GM18511 (cell line): ENCODE results near the gene FAM163B.

Source experiments
- ATAC-seq: cut with Tn5 transposase; IDR thresholded peaks from one replicate; pipeline ENCODE4 v1.9.1; 2021; ENCODE audit warnings: mild to moderate bottlenecking, moderate library complexity; ENCODE audit not compliant: unreplicated experiment

Gene FAM163B

DNA sequence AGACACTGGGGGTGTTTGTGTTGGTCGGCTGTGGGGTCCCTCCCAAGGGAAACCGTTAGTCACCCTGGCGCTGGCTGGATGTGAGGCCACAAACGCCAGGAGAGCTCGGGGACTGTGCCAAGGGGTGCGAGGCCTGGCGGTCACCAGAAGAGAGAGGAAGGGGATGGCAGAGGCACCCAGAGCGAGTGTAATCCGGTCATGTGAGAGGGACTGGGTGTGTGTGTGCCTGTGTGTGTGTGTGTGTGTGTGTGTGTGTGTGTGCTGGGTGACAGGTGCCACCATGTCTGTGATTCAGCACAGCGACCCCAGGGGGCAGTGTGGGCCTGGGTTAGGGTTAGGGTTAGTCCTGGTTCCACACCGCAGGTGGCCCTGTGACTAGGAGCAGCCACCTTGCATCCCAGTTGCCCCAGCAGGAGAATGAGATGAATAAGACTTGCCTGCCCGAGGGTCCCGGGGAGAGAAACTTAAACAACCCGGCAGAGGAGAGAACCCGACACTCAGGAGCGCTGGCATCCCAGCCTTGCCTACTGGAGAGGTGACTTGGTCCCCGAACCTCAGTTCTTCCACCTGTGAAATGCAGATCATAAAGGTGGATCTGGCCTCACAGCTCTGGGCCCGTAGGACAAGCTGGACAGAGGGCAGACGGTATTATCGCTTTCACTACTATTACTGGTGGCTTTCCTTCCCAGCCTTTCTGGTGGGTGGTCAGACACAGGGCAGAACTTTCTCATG is 76.1 kb downstream of the FAM163B start:
- ATAC-seq = no peak

DNA sequence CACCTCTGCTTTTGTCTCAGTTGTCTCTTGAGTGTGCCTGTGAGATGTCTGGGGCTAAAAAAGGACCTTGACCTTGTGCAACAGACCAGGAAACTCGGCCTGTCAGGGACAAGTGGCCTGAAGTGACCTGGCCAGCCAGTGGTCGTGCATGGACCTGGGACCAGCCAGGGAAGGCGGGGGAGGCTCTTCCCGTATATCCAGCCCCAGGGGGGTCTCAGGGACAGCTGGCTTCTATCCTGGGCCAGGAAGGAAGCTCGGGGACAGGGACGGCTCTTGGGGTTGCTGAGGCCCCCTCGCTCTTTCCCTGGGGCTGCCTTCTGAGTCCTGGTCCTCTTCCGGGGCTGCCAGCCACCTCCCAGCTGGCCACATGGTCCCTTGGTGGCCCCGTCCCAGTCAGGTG is 77.9 kb downstream of the FAM163B start:
- no peak for ATAC-seq

DNA sequence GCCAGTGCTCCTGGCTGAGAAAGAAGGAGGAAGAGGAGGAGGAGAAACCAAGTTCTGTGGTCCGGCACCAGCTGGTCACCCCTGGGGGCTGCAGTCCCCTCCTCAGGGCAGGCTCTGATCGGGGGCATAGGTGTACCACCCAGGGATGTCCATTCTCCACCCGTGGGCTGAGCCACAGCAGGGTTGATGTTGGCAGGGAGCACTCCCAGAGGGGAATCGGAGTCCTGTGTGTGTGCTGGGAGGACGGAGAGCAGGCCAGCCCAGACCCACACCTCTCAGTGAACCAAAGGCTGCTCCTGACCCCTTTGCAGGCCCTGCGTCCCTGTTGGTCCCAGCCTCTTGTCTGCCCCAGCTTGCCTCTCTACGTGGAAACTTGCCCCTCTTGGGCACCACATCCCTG is 79.3 kb downstream of the FAM163B start:
- ATAC-seq = no peak

DNA sequence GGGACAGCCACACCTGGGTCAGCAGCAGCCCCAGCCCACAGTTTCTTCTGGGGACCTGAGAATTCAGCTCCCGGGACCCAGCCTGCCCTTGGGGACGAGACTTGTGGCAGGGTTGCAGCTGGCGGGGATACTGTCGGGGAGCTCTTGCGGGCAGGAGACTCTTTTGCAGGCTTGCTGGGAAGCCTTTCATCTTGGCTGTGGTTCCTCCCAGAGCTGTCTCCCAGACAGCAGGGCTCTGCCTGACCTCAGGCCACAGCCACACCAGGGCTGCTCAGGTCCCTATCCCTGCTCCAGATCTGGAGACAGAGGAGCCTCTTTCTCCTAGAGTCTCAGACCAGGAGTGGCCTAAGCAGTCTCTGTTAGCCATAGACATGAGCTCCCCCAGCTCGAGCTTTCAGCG is 79.7 kb downstream of the FAM163B start:
- no peak for ATAC-seq

DNA sequence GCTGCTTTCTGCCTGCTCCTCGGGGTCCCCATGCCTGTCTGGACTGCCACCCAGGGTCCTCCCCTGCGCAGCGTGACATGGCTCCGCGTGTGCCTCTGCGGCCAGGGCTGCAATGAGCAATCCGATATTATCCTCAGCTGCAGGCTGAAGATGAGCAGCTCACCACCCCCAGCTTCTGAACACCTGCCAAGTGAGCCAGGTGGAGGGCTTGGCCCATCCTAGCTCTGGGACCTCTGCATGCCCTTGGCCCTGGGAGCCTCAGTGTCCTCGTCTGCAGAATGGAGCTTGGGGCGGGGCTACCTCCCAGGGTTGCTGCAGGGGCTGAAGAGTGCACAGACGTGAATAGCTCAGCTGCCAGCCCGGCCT is 80.3 kb downstream of the FAM163B start:
- no peak for ATAC-seq

DNA sequence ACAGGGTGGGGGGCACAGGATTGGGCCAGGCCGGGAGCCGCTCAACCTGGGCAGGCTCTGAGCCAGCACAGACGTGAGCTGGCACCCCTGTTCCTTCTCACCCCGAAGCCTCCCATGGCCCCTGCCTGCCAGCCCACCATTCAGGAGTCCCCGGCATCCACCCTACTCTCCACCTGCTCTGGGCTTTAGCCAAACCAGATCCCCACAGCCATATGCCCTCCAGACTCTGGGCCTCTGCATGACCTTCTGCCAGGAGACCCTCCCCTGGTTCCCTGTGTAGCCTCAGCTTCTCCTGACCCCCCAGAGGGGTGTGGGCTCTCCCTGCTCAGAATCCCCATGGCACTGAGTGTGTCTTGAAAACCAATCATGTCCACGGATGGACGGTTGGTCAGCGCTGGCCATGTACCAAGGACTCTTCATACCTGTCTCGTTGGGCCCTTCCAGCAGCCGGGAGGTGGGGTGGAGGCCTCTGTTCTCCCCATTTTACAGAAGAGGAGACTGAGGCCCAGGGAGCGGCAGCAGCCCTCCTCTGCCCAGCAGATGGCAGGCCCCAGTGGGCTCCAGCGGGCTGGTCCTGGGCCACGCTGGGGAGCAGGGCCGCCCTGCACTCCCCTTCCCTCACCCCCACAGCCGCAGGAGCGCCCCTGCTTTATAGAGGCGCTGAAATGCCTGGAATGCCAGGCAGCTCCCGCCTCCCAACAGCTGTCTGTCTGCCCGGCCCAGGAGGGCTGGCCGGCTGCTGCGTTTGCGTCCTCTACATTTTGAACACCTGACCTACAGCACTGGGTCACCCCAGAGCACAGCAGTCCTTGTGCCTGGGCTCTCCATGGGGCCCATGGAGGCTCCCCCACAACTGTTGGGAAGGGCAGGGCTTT is 81.0 kb downstream of the FAM163B start:
- ATAC-seq = no peak

DNA sequence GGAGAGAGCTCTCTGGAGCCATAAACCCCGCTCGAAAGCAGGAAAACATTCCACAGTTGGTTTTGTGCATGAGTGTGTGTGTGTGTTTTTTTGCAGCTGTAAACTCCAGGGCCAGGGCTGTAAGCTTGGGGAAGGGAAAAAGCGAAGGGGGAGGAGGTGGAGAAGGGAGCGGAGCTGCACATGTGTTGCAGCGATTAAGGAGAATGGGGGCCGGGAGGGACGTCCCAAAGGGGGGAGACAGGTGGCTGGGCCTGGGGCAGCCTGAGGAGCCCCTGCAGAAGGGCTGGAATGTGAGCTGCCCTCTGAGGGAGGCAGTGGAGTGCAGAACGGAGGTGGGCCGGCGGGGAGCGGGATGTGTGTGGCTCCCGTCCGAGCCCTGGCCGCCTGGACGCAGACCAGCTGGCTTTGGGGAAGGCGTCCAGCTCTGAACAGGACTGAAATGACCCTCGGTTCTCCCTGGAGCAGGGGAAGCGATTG is 81.7 kb downstream of the FAM163B start:
- ATAC-seq = no peak
